ENCODE results near the gene RUBCN.
"Not testable (repeated sequence)": the region's sequence is repeated elsewhere in the genome, so short reads cannot be mapped to it uniquely, and the experiment has no call there.

Gene RUBCN

GRCh38 chr3:197733042-197733441 lies 3.7 kb downstream of the RUBCN start:
- DNase-seq: no peak

- not testable (repeated sequence) for DNase-seq
Measured at GRCh38 chr3:197731483-197731882, 5.2 kb downstream of the RUBCN start.

- DNase-seq: not testable (repeated sequence)
Measured at GRCh38 chr3:197730770-197731169, 5.9 kb downstream of the RUBCN start.

GRCh38 chr3:197730200-197730599 lies 6.5 kb downstream of the RUBCN start:
- DNase-seq: no peak

- DNase-seq: no peak
Measured at GRCh38 chr3:197728487-197728886, 8.2 kb downstream of the RUBCN start.

GRCh38 chr3:197727878-197728277 lies 8.8 kb downstream of the RUBCN start:
- DNase-seq: not testable (repeated sequence)

- no peak for DNase-seq
Measured at GRCh38 chr3:197722734-197723133, 14.0 kb downstream of the RUBCN start.

- no peak for DNase-seq
Measured at GRCh38 chr3:197720694-197721093, 16.0 kb downstream of the RUBCN start.

GRCh38 chr3:197718891-197719290 lies 17.8 kb downstream of the RUBCN start:
- no peak for DNase-seq

GRCh38 chr3:197714251-197714650 lies 22.5 kb downstream of the RUBCN start:
- DNase-seq: no peak

GRCh38 chr3:197713477-197713822 lies 23.3 kb downstream of the RUBCN start:
- no peak for DNase-seq

GRCh38 chr3:197711973-197712707 lies 24.6 kb downstream of the RUBCN start:
- DNase-seq: peak; percentile 85

GRCh38 chr3:197710965-197711364 lies 25.7 kb downstream of the RUBCN start:
- not testable (repeated sequence) for DNase-seq

- no peak for DNase-seq
Measured at GRCh38 chr3:197709135-197709534, 27.6 kb downstream of the RUBCN start.

- DNase-seq: no peak
Measured at GRCh38 chr3:197706658-197707057, 30.0 kb downstream of the RUBCN start.

GRCh38 chr3:197701841-197702240 lies 34.9 kb downstream of the RUBCN start:
- no peak for DNase-seq

GRCh38 chr3:197700095-197700494 lies 36.6 kb downstream of the RUBCN start:
- no peak for DNase-seq

- no peak for DNase-seq
Measured at GRCh38 chr3:197697355-197697754, 39.3 kb downstream of the RUBCN start.

- no peak for DNase-seq
Measured at GRCh38 chr3:197694251-197694650, 42.5 kb downstream of the RUBCN start.

GRCh38 chr3:197692641-197693040 lies 44.1 kb downstream of the RUBCN start:
- DNase-seq: no peak

- no peak for DNase-seq
Measured at GRCh38 chr3:197690754-197691153, 46.0 kb downstream of the RUBCN start.

- DNase-seq: no peak
Measured at GRCh38 chr3:197687570-197687969, 49.1 kb downstream of the RUBCN start.

- no peak for DNase-seq
Measured at GRCh38 chr3:197686899-197687298, 49.8 kb downstream of the RUBCN start.

GRCh38 chr3:197685546-197685945 lies 51.2 kb downstream of the RUBCN start:
- DNase-seq: no peak

GRCh38 chr3:197683191-197683590 lies 53.5 kb downstream of the RUBCN start:
- DNase-seq: no peak
